Activated T-helper 1 cell treated with Interleukin-2 at 50 U/mL for 16 hours (primary cell): ENCODE data around the gene CHID1.
A peak's percentile ranks its signal among the peaks of the same experiment; 100 is the strongest.

ENCODE experiments used
- DNase-seq: peaks from one replicate; pipeline ENCODE4 v3.0.0-alpha.2; 2020; ENCODE audit warnings: low read depth

The CHID1 gene

DNA sequence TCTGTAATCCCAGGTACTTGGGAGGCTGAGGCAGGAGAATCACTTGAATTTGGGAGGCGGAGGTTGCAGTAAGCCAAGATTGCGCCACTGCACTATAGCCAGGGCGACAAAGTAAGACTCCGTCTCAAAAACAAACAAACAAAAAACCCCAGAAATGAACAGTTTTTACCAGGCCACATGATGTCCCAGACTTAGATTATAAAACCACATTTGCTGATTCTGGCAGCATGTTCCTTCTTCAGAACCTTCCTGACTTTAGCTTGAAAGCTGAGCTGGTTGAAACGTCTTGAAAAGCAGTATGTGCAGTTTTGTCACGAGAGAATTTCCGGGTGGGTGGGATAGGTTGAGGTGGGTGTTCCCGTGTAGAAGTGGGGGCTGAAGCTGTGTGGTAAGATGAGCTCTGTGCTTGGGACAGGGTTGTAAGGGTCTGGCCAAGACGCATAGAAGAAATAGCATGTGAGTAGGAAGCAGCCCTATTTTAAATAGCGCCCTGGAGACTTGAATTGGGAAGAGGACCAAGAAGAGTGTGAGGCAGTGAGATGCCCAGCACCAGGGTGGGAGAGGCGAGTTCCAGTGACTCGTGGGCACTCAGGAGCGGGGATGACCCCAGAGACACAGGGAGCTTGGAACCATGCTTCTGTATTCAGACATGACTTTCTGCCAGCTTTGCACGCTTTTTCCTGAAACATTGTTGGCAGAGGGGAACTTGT, 22.7 kb upstream of the CHID1 start:
- no peak for DNase-seq

DNA sequence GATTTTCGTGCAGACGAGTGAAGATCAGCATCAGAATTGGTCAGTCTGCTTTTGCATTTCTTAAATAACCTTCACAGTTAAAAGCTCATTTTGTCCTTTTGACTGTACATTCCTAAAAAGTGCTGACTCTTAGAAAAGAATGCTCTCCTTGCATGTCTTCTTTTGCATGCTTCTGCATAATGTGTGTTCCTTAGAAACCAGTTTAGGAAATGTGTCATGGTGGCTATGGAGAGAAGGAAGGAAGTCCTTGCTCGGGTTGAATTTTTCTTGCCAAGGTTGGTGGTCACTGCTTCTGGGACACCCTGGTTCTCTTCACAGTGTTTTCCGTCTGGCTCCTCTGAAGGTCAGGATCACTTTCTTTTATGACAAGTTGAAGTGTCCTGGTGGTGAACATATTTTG, 21.8 kb upstream of the CHID1 start:
- no peak for DNase-seq

DNA sequence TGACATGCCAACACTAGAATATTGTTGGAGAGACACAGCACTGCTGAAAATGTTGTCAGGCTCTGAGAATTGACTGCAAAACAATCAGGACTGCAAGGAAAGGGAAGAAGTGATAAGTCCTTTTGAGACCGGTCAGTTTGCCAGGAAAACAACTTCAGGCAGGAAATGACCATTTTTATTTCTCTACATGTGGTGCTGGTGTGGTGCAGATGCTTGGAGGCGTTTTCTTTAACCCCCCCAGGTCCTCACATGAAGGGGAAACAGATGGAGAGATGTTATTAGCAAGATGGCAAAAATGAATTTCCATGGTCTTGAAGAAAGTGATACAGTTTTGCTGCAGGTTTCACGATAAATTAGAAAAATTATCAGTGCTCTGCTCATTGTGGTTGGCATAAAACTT, 20.8 kb upstream of the CHID1 start:
- DNase-seq, result no peak

DNA sequence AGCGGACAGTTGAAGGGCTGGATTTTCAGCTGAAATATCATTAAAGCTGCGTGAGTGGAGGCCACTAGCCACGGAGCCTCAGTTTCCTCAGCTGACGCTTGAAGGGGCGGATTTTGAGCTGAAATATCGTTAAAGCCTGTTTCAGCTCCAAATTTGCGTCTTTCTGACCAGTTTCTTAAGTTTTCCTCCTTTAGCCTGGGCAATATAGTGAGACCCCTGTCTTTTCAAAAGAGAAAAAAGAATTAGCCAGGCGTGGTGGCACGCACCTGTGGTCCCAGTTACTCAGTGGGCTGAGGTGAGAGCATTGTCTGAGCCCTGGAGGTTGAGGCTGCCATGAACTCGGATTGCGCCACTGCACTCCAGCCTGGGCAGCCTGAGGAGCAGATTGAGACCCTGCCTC, 18.8 kb upstream of the CHID1 start:
- no peak for DNase-seq

DNA sequence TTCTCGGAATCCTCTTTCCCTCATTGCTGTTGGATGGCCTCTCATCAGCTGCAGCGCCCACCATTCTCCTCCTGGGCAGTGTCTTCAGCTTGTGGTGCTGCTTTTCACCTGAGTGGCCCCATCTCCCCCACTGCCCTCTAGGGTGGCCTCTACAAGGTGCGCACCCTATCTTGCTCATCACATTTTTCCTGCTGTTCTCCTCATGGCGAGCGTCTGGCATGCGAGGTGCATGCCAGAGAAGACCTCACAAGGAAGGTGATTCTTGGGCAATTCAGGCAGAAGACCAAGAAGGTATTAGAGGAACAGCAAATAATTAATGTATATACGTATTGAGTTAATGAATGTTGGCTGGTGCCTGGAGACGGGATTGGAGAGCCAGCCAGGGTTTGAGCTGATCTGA, 18.2 kb upstream of the CHID1 start:
- no peak for DNase-seq

DNA sequence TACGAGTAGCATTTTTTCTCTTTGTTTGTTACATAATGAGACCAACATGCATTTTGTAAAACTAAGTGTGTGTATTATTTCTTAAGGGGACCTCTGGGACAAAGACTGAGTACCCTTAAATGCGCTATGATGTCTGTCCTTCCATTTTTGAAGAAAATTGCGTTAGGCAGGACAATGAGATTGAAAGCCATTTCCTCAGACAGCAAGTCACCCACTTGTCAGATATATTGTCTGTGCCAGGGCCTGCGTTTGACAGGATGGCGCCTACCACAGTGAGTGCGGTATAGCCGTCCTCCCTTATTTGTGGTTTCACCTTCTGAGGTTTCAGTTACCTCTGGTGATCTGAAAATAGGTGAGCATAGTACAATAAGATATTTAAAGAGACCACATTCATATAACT, 17.3 kb upstream of the CHID1 start:
- no peak for DNase-seq

DNA sequence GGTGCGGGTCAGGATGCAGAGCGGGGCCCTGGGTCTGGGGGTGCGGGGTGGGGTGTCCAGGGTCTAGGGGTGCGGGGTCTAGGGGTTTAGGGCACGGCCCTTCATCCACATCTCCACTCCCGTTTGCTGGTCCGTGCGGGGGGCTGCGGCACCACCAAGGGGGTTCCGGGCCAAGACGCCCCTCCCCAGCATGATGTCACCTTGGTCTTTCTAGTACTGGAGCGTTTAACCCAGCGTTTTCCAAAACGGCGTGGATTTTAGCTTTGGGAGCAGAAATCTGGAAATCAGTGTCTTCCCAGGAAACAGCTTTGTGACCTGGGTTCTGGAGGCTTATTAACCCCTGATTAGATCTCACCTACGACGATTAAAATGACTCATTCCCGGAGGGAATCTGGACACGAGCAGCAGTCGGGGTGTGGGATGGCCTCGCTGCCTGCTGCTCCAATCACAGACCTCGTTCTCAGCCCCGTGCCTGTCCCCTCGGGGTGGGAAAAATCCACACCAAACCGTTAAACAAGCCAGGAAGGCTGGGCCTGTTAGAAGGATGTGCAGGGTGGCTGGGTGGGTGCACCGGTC, 15.8 kb upstream of the CHID1 start:
- DNase-seq, result no peak

DNA sequence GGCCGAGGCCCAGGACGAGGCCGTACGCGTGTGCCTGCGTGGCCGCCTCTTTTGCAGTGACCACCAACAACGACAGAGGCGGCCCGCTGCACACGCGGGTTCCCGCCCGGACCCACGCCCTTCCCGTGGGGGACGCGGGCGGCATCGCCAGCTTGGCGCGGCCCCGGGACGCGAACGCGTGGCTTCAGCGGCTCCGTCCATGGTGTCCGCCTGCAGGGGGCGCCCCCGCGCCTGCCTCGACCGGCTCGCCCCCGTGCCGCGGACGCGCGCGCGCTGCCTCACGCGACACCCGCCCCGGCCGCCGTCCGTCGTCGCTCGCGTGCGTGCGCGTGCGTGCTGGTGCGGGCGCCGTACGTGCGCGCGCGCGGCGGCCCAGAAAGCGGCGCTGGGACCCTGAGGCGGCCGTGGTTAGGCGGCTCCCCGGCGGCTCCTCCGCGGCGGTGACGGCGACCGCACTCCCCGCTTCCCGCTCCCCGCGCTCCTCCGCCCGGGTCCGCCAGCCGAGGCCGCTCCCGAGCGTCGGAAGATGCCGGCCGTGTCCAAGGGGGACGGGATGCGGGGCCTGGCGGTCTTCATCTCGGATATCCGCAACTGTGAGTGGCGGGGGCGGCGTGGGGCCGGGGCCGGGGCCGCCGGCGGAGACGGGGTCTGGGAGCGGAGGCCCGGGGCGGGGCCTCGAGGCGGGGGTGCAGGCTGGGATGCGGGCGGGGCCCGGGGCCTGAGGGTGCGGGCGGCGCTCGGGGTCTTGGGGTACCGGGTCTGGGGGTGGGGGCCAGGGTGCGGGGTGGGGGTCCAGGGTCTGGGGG, 15.1 kb upstream of the CHID1 start, which contains the start of gene AP2A2:
Gene AP2A2 (plus strand): TSS at position 375 of the 806 bp plus-strand sequence. CDS start 152 bp downstream, at position 527.
- DNase-seq, result peak; percentile 91

DNA sequence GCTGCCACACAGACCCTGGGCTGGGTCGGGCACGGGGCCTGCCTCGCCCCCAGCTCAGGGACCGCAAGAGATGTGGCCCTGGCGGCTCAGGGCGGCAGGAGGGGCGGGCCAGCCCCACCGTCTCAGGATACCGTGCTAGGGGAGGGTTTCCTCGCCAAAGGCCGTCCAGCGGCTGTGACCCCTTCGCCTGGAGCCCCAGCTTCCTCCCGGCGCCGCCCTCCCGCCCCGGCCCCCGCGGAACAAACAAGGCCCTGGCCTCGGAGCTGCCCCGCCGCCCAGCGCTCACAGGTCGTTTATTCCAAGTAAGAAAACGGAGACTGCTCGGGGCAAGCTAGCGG, 14.5 kb upstream of the CHID1 start:
- DNase-seq, result no peak

DNA sequence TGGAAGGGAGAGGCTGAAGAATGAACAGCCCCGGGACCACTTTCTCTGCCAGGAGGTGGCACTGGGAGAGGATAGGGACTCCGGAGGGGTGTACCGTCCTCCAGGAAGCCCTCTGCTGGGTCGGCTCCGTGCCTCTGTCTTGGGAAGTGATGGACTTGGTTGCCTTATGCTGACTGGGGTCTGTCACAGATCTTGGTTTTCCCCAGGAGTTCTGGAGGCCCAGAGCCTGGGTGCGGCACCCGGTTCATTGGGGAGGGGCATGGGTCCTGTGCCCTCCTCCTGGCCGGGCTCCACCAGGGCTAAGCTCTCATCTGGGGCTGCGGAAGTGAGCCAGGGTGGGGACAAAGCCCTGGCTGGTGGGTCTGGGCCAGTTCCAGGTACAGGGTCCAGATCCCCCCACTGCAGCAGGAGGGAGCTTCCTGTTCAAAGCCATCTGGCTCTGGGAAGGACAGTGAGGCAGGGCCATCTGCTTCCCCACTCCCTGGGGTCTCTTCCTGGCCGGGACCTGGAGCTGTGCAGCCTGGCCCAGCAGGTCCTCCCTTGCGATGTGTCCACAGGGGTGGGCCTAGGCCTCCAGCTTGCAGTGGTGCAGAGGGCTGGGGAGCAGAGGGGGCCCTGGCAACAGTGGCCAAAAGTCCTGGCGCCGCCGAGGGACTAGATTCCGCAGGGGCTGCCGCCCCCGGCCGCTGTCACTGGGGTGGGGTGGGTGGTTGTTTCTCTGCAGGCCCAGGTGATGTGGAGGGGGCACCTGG, 14.0 kb upstream of the CHID1 start:
- no peak for DNase-seq

DNA sequence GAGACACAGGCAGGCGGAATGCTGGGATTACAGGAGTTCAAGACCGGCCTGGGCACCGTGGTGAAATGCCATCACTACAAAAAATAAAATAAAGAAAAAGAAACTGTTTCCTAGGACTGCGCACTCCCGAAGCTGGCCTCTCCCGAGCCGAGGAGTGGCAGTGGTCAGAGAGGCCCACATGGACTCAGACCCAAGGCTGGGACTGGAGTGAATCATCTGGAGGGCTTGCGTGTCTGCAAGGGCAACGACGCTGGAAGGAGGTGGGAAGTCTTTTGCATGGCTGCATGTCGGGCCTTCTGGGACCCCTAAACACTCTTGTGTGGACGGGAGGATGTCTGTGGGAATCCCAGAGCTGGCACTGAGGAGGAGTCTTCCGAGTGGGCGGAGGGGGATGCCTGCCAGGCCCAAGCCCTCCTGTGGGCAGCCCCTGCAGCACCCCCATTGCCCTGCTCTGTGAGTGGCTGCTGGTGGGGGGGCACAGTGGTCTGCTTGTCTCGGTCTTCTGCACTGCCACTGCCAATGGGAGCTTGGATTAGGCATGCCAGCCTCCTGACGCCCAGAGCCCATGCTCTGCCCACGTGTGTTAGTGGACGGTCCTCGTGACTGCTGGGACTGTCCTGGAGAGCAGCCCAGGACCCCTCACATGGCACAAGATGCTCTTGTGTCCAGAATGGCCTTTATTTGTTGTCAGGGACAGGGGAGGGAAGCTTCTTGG, 13.2 kb upstream of the CHID1 start:
- no peak for DNase-seq

DNA sequence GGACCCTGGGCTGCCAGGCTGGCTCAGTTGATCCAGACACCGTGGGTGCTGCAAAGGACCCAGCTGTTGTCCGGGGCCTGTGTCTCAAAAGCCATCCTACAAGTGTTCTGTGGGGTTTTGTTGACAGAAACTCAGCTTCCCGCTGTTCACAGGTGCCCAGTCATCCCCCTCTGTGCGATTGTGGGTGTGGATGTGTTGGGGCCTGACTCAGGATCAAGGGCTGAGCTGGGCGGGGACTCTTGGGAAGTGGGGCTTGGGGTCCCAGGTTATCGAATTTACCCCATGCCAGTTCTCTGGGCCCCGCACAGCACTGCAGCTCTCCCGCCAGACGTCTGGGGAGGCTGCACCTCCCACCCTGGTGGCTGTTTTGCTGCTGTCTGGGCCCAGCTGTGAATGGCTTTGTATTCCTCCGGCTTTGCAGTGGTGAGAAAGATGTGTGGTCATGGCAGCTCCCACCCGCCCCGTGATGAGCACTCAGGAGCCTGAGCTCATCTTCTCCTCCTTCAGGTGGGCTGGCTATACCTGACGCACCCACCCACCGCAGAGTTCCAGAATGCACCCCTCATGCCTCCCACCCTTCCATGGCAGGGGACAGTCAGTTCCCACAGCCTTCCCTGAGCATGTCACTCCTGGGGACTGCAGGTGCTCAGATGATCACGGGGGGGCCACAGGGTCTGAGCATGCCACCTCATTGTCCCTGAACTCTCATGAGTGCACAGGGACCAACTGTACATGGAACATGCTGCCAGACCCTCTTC, 11.5 kb upstream of the CHID1 start:
- DNase-seq, result no peak

DNA sequence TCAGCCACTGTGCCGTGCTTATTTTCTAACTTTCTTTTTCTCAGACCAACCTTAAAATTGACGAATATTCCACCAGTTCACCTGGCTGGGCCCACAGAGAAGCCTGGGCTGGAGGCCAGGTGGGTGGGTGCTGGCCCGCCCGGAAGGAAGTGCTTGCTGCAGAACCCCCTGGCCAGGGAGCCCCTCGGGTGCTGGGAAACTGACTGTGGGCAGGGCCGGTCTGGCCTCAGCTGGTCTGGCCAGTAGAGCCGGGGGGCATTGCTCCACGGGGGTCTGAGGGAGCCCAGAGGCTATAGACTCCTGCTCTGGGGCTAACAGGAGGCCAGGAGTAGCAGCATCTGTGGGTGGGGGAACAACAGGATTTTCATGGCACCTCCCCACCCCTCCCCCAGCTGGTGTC, 6.8 kb upstream of the CHID1 start:
- DNase-seq, result no peak

DNA sequence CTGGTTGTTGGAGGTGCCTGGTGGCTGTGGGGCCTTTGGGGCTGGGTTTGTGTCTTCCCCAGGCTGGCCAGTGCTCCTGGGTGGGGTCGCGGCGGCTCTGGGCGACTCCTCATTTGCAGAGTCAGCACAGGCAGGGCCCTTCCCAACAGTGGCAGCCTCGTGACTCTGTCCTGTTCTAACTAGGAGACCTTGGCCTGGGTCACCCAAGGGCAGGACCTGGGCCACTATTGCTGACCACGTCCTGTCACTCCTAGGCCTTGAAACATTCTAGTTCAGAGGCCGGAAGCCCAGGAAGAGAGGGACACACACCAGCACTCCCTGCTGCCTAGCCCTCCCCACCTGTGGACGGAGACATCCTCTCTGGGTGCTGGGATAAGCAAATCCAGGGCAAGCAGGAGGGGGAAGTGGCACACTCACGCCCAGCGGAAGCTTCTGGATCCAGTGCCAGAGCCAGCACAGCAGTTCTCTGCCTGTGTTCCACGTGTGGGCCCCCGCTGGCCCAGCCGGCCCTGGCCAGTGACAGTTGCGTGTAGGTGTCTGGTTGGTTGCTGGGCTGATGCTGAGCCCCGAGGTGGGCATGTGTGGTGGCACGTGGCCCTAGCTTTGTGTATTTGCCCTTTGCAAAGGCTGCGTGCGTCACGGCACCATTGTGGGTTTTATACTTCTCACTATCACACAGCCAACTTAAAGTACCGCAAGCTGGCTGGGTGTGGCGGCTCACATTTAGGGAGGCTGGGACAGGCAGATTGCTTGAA, 4.3 kb upstream of the CHID1 start:
- DNase-seq, result no peak

DNA sequence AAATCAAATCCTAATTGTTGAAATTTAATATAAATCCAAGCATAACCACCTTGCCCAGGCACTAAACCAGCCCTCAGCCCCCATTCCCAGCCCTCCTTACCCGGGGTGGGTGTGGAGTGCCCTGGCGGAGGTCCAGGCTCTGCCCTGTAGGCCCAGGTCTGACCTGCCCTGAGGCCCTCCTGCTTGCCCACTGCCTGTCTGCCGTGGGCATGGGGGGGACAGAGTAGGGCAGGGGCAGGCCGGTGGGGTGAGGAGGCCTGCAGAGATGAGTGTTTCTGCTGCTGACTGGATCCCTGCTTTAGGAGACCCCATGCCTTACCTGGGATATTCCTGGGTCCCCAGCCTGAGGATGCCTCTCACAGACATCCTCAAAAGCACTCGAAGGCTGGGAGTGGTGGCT, 3.6 kb upstream of the CHID1 start:
- no peak for DNase-seq

DNA sequence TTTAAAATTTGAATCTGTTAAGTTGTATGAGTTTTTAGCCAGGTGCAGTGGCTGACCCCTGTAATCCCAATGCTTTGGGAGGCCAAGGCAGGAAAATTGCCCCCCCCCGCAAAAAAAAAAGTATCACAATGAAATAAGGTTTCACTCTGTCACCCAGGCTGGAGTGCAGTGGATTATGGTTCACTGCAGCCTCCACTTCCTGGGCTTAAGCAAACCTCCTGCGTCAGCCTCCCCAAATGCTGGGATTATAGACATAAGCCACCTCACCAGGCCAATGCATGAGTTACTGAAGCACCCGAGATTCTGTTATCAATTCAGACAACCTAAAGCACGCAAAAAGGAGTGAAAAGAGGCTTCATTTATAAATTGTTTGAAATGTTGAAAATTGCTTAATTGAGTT, 2.4 kb upstream of the CHID1 start:
- no peak for DNase-seq

DNA sequence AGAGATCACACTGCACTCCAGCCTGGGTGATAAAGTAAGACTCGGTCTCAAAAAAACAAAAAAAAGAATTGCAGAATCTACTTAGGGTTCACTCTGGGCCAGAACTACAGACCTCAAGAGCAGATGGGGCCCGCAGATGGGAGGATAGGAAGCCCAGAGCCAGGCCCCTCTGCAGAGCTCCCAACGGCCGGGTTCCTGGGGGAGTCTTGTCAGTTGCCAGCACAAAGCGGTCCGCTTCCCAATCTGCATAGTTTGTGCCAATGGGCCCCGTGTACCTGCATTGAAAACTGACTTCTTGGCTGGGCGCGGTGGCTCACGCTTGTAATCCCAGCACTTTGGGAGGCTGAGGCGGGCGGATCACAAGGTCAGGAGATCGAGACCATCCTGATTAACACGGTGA, 1.7 kb upstream of the CHID1 start:
- no peak for DNase-seq

DNA sequence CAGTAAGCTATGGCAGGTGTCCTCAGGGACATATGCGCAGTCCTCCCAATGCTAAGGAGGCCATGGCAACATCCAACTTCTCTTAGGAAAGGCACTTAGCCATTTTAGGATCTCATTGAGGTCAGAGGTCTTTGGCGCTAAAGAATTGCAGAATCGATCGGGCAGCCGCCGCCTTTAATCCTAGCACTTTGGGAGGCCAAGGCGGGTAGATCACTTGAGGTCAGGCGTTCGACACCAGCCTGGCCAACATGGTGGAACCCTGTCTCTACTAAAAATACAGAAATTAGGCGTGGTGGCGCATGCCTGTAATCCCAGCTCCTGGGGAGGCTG, 1.2 kb upstream of the CHID1 start:
- no peak for DNase-seq

DNA sequence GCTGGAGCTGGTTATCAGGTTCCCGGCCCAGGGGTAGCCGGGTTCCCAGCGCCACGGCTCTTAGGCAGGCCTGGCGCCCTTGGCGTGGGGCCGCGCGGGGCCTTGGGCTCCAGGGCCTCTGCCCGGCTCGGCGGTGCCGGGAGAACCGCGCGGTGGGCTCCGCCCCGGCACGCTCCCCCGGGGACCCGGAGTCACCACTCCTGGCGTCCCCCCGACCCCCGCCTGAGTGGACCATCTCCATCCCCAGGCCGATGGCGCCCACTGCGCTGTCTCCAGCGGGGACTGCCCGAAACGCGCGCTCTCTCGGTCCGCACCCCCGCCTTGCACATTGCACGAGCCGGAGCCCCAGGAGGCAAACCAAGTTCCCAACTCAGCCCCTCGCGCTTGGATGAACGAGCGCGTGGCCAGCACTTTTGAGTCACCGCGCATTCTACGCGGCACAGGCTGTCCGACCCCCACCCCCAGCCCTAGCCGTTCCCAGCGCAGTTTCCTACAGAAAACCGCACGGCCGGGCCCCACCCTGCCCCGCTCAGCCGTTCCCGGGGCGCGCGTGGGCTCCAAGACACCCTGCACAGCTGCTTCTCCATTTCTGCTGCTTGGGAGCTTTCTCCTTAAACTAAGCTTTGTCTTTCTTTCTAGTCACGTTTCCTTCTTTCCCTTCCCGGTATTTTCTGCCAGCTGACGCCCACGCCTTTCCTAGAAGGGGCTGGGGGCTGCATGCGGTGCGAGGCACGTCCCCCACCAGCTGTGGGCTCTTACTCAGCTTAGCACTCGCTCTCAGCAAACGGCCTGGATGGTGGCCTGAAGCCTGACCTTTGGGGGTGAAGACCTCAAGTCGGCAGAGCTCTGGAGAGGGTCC, 650 bp upstream of the CHID1 start:
- DNase-seq, result no peak
